KMS-11 (cell line): Measurements from ENCODE around the gene PRDM15.

ENCODE experiments used
- H2AFZ ChIP-seq: fragments of 200-600 bp; sonication (generic); 2 replicates; pipeline ENCODE4 v1.6.1; 2016; ENCODE audit warnings: antibody characterized with exemption, mixed run types, low read depth
- H3K27ac ChIP-seq: fragments of 200-600 bp; sonication (generic); 2 replicates; pipeline ENCODE4 v1.6.1; 2016; ENCODE audit warnings: mild to moderate bottlenecking, mixed run types
- H3K27me3 ChIP-seq: fragments of 200-600 bp; sonication (generic); 2 replicates; pipeline ENCODE4 v1.6.1; 2017; ENCODE audit warnings: mild to moderate bottlenecking, low read depth, mixed run types, moderate library complexity; ENCODE audit not compliant: insufficient read depth
- H3K36me3 ChIP-seq: fragments of 200-600 bp; sonication (generic); 2 replicates; pipeline ENCODE4 v1.6.1; 2017; ENCODE audit warnings: mild to moderate bottlenecking, mixed run types; ENCODE audit not compliant: insufficient read depth
- H3K4me1 ChIP-seq: fragments of 200-600 bp; sonication (generic); 2 replicates; pipeline ENCODE4 v1.6.1; 2016; ENCODE audit warnings: mild to moderate bottlenecking, low read depth, mixed run types; ENCODE audit not compliant: poor library complexity, severe bottlenecking
- H3K4me2 ChIP-seq: fragments of 200-600 bp; sonication (generic); 2 replicates; pipeline ENCODE4 v1.7.0; 2016; ENCODE audit warnings: mild to moderate bottlenecking, mixed run types
- H3K4me3 ChIP-seq: fragments of 200-600 bp; sonication (generic); IDR thresholded peaks from 2 replicates; pipeline ENCODE4 v1.6.1; 2017; ENCODE audit warnings: low read depth, low read length, mixed read lengths; ENCODE audit not compliant: insufficient read depth
- H3K79me2 ChIP-seq: fragments of 200-600 bp; sonication (generic); 2 replicates; pipeline ENCODE4 v1.6.1; 2016; ENCODE audit warnings: low read depth, mixed run types; ENCODE audit not compliant: insufficient read depth
- H3K9ac ChIP-seq: fragments of 200-600 bp; sonication (generic); 2 replicates; pipeline ENCODE4 v1.6.1; 2016; ENCODE audit warnings: mild to moderate bottlenecking, mixed run types
- H4K20me1 ChIP-seq: fragments of 200-600 bp; sonication (generic); 2 replicates; pipeline ENCODE4 v1.6.1; 2016; ENCODE audit warnings: mild to moderate bottlenecking, mixed run types; ENCODE audit not compliant: insufficient read depth
- CTCF ChIP-seq: fragments of 200-600 bp; sonication (generic); conservative IDR thresholded peaks from 2 replicates; pipeline ENCODE4 v1.6.1; 2017; ENCODE audit warnings: low read depth, mild to moderate bottlenecking, antibody characterized with exemption, low read length, moderate library complexity, mixed read lengths

The PRDM15 gene

DNA sequence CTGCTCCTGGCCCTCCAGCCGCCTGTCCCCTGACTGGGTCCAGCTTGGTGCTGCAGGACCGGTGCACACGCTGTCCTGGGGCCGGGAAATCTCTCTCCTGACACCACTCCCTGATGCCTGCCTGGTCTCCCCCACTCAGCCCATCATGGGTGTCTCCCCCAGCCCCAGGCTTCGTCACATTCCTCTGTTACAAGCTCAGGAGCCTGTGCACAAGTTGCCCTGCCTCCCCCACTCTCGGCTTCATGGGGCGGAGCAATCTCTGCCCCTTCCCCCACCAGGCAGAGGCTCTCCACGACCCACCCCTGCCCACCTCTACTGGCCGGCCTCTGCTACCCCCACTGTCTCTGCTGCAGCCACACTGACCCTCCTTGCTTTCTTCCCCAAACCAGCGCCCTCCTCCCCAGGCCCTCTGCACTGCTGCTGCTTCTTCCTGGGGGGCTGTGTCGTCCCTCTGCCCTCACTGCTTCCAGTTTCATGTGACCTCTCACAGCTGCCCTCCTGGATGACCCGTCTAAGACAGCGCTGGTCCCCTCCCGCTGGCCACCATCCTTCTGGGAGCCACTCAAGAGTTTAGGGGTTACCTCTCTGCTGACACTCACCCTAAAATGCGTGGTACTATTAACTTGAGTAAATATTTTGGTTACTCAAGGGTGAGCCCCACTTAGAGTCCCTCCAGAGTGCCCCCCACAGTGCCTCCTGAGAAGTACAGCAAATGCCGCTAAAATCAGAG, 106.6 kb downstream of the PRDM15 start:
- TF ChIP-seq CTCF = no peak
- Histone ChIP-seq H3K27ac (no peak overlapping the region), H3K36me3 (no peaks in the 10 kb centered on the region), H3K27me3 (peaks cover 25% of the 10 kb centered on the region; the same call in 1 of the 2 replicates), H3K79me2 (no peaks in the 10 kb centered on the region), H3K4me3 (no peak overlapping the region), H3K4me2 (no peak overlapping the region), H2AFZ (no peak overlapping the region), H4K20me1 (no peaks in the 10 kb centered on the region), H3K9ac (no peak overlapping the region), H3K4me1 (no peaks in the 10 kb centered on the region)

DNA sequence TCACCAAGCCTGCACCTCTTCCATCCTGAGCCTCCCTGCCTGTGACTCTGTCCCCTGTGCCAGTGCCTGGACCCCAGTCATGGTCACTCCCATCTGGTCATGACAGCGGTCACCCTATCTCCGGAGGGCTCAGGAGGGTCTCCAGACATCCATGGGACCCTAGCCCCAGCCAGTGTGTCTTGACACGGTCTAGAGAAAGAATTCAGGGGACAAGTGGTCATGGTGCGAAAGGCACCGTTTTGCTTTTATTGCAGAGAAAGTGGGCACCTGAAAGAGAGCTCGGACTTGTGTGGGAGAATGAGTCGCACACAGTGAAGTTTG, 107.6 kb downstream of the PRDM15 start:
- peaks cover 29% of the 10 kb centered on the region; the same call in 1 of the 2 replicates for H3K27me3 ChIP-seq
- H3K27ac ChIP-seq = no peak overlapping the region
- H3K4me1 ChIP-seq = no peaks in the 10 kb centered on the region
- no peak overlapping the region for H3K4me2 ChIP-seq
- H3K9ac ChIP-seq = no peak overlapping the region
- H3K36me3 ChIP-seq = no peaks in the 10 kb centered on the region
- no peak for TF ChIP-seq CTCF
- no peaks in the 10 kb centered on the region for H4K20me1 ChIP-seq
- H3K79me2 ChIP-seq = no peaks in the 10 kb centered on the region
- H3K4me3 ChIP-seq = no peak overlapping the region
- H2AFZ ChIP-seq = no peak overlapping the region

DNA sequence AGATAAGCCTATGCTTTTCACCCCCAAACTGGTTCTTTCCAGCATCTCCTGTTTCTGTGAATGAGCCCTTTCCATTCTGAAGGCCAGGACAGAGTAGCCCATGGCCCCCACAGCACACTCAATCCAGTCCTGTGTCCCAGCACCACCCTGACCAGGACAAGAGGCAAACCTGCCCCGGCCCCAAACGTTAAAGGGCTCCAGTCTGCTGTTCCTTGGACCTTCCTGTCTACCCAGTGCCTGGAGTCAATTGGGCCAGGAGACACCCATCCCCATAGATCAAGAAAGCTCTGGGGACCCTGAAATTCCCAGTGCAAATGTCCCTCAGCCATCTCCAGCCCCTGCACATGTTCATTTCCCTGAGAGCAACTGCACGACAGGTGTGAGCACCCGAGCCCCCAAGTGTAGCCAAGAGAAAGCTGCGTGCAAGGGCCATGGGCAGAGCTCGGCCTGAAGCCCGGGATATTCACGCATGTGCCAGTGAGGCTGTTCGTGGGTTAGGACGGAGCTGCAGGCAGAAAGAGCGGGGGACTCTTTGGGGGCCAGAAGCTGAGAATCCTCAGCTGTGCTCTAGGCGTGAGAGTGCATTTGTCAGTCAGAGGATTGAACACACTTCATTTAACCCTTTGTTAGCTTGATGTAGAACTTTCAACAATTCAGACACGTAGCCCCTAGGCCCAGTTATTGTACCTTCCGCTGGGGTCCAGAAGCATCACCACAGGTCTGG, 108.1 kb downstream of the PRDM15 start:
- H3K27ac ChIP-seq = no peak overlapping the region
- no peaks in the 10 kb centered on the region for H3K4me1 ChIP-seq
- no peaks in the 10 kb centered on the region for H3K79me2 ChIP-seq
- H2AFZ ChIP-seq = no peak overlapping the region
- no peak for TF ChIP-seq CTCF
- no peak overlapping the region for H3K4me2 ChIP-seq
- H3K36me3 ChIP-seq = no peaks in the 10 kb centered on the region
- no peak overlapping the region for H3K9ac ChIP-seq
- no peaks in the 10 kb centered on the region for H4K20me1 ChIP-seq
- H3K27me3 ChIP-seq = peaks cover 29% of the 10 kb centered on the region; the same call in 1 of the 2 replicates
- no peak overlapping the region for H3K4me3 ChIP-seq

DNA sequence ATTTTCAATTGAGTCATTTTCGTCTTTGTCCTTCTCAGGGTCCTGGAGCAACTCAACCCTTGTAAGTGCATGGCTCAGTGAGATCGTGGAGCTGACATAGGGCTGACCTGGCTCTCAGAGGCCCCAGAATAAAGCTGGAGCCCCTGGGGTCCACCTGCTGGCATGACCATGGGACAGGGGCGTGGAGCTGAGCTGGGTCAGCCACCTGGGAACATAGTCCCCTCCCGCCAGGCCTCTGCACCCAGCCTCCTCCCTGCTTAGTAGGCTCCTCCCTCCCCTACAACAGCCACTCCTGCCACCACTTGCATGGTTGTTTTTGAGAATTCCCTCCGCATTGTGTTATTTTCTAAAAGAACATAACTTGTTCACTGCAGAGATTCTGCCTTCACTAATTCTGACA, 109.2 kb downstream of the PRDM15 start:
- Histone ChIP-seq H4K20me1 (no peaks in the 10 kb centered on the region), H2AFZ (no peak overlapping the region), H3K27me3 (peaks cover 29% of the 10 kb centered on the region; the same call in 1 of the 2 replicates), H3K4me2 (no peak overlapping the region), H3K36me3 (no peaks in the 10 kb centered on the region), H3K4me1 (no peaks in the 10 kb centered on the region), H3K27ac (no peak overlapping the region), H3K4me3 (no peak overlapping the region), H3K79me2 (no peaks in the 10 kb centered on the region), H3K9ac (no peak overlapping the region)
- TF ChIP-seq CTCF = no peak
